HCT116 (cell line): ENCODE measurements around the gene DMBT1. TPM values are rescaled to one million over a fixed set of nuclear protein-coding genes. Genes with fewer than 3 reads are reported as not detected.

Source experiments
- ATAC-seq: fragments of 200-7000 bp; cut with Tn5 transposase; 2 replicates; pipeline ENCODE4 v1.9.1; 2020; ENCODE audit warnings: mild to moderate bottlenecking, moderate library complexity
- BruUV-seq: library from RNA; stranded (reverse); fragments of 400-500 nt; replicated peaks from 2 replicates; lab custom pipeline; 2021; lab: Mats Ljungman, UMichigan
- CTCF ChIA-PET: fragments of 300-600 bp; sonication (Branson Sonifier 250); formaldehyde crosslinking; loops from one replicate; lab custom pipeline; 2021; ENCODE audit warnings: antibody characterized with exemption; lab: Charles Lee
- POLR2A ChIA-PET: fragments of 300-600, 350-600 bp; sonication (Branson Sonifier 250); formaldehyde crosslinking; loops from one replicate; lab custom pipeline; 2021; ENCODE audit warnings: antibody characterized with exemption; lab: Charles Lee
- RAD21 ChIA-PET, 2 experiments: fragments of 300-600 bp; sonication (Branson Sonifier 250); formaldehyde crosslinking; loops; one replicate each; lab custom pipeline; 2023; ENCODE audit warnings: low total read pairs in 2 of 2; ENCODE audit not compliant: uncharacterized antibody in 2 of 2, unreplicated experiment in 2 of 2, low non-redundant PET in 1 of 2; lab: Charles Lee
- DNase-seq: peaks from one replicate; pipeline ENCODE4 v3.0.0-alpha.2; 2010; ENCODE audit warnings: low read depth, low spot score
- H2AFZ ChIP-seq: fragments of 200-600 bp; shearing (Covaris generic), sonication (generic); 2 replicates; pipeline ENCODE4 v1.6.1; 2017; ENCODE audit warnings: low read depth, mixed run types, mixed read lengths, antibody characterized with exemption, low read length; ENCODE audit not compliant: poor library complexity, severe bottlenecking
- H3K27ac ChIP-seq: 2 replicates; pipeline ENCODE4 v1.5.1; 2012; ENCODE audit warnings: low read depth, low read length
- H3K27me3 ChIP-seq: fragments of 200-600 bp; sonication (generic); 2 replicates; pipeline ENCODE4 v1.6.1; 2016; ENCODE audit warnings: mixed run types, low read length, mixed read lengths; ENCODE audit not compliant: insufficient read depth
- H3K36me3 ChIP-seq, 2 experiments: fragments of 200-500 bp in 1 of 2; fragments of 200-600 bp in 1 of 2; sonication (Bioruptor generic) in 1 of 2; sonication (generic) in 1 of 2; 2 replicates each; pipeline versions ENCODE4 v1.5.1 to v1.6.1; 2014 to 2016; ENCODE audit warnings: low read length in 2 of 2, inconsistent platforms in 1 of 2, mixed read lengths in 1 of 2, mixed run types in 1 of 2; ENCODE audit not compliant: insufficient read depth in 2 of 2, control insufficient read depth in 1 of 2
- H3K4me1 ChIP-seq, 2 experiments: fragments of 200-600 bp in 1 of 2; sonication (generic) in 1 of 2; 2 replicates each; pipeline versions ENCODE4 v1.5.1 to v1.6.1; 2012 to 2017; ENCODE audit warnings: low read length in 2 of 2, inconsistent platforms in 1 of 2, mild to moderate bottlenecking in 1 of 2, mixed read lengths in 1 of 2, mixed run types in 1 of 2, moderate library complexity in 1 of 2; ENCODE audit not compliant: insufficient read depth in 2 of 2, control insufficient read depth in 1 of 2
- H3K4me2 ChIP-seq: fragments of 200-600 bp; sonication (generic); 2 replicates; pipeline ENCODE4 v1.6.1; 2017; ENCODE audit warnings: mixed run types, low read length, mixed read lengths
- H3K4me3 ChIP-seq, 2 experiments: fragments of 200-600 bp in 1 of 2; sonication (generic) in 1 of 2; replicated peaks in 1 of 2; 2 replicates each; pipeline ENCODE4 v1.5.1; 2011 to 2016; ENCODE audit warnings: low read length in 2 of 2, control low read depth in 1 of 2, low read depth in 1 of 2, mild to moderate bottlenecking in 1 of 2, mixed read lengths in 1 of 2, mixed run types in 1 of 2
- H3K79me2 ChIP-seq: fragments of 200-600 bp; sonication (generic); 2 replicates; pipeline ENCODE4 v1.6.1; 2017; ENCODE audit warnings: mild to moderate bottlenecking, mixed run types, low read length, moderate library complexity, mixed read lengths; ENCODE audit not compliant: insufficient read depth
- H3K9ac ChIP-seq: fragments of 200-600 bp; sonication (generic); 2 replicates; pipeline ENCODE4 v1.6.1; 2016; ENCODE audit warnings: low read length, mixed read lengths
- H3K9me2 ChIP-seq: fragments of 200-600 bp; sonication (generic), shearing (Covaris generic); 2 replicates; pipeline ENCODE4 v1.6.1; 2017; ENCODE audit warnings: mixed run types, mild to moderate bottlenecking, moderate library complexity; ENCODE audit not compliant: insufficient read depth
- H3K9me3 ChIP-seq, 2 experiments: fragments of 200-500 bp in 1 of 2; fragments of 200-600 bp in 1 of 2; sonication (Bioruptor generic) in 1 of 2; sonication (generic) in 1 of 2; 2 replicates each; pipeline ENCODE4 v1.6.1; 2014 to 2017; ENCODE audit warnings: low read length in 2 of 2, mixed read lengths in 2 of 2, inconsistent platforms in 1 of 2, low read depth in 1 of 2, mild to moderate bottlenecking in 1 of 2, mixed run types in 1 of 2, moderate library complexity in 1 of 2; ENCODE audit not compliant: control insufficient read depth in 1 of 2, insufficient read depth in 1 of 2
- H4K20me1 ChIP-seq: fragments of 200-600 bp; sonication (generic), shearing (Covaris generic); 2 replicates; pipeline ENCODE4 v1.6.1; 2017; ENCODE audit warnings: mixed run types, mild to moderate bottlenecking, moderate library complexity; ENCODE audit not compliant: insufficient read depth
- CBX3 ChIP-seq: IDR thresholded peaks from 2 replicates; pipeline ENCODE4 v1.6.1; 2012; ENCODE audit warnings: low read depth
- CEBPB ChIP-seq: IDR thresholded peaks from 2 replicates; pipeline ENCODE4 v1.6.1; 2012; ENCODE audit warnings: low read depth
- CTCF ChIP-seq, 3 experiments: fragments of 200-600 bp in 1 of 3; sonication (generic) in 1 of 3; IDR thresholded peaks in 2 of 3; conservative IDR thresholded peaks in 1 of 3; 2 replicates each; pipeline ENCODE4 v1.5.1; 2012 to 2017; ENCODE audit warnings: low read depth in 2 of 3, low read length in 2 of 3, antibody characterized with exemption in 1 of 3, borderline replicate concordance in 1 of 3, control low read depth in 1 of 3, mild to moderate bottlenecking in 1 of 3, mixed read lengths in 1 of 3, mixed run types in 1 of 3, moderate library complexity in 1 of 3; ENCODE audit not compliant: insufficient read depth in 1 of 3
- EGR1 ChIP-seq: IDR thresholded peaks from 2 replicates; pipeline ENCODE4 v1.6.1; 2012; ENCODE audit warnings: low read depth
- ELF1 ChIP-seq: IDR thresholded peaks from 2 replicates; pipeline ENCODE4 v1.6.1; 2012; ENCODE audit warnings: low read depth, borderline replicate concordance
- EZH2 ChIP-seq: fragments of 200-600 bp; sonication (generic); IDR thresholded peaks from 2 replicates; pipeline ENCODE4 v1.6.1; 2017; ENCODE audit warnings: antibody characterized with exemption, mixed run types
- JUND ChIP-seq: IDR thresholded peaks from 2 replicates; pipeline ENCODE4 v1.6.1; 2012
- POLR2AphosphoS5 ChIP-seq: IDR thresholded peaks from 2 replicates; pipeline ENCODE4 v1.6.1; 2011; ENCODE audit warnings: mild to moderate bottlenecking, low read depth, low read length, moderate library complexity
- SIN3A ChIP-seq: IDR thresholded peaks from 2 replicates; pipeline ENCODE4 v1.6.1; 2012; ENCODE audit warnings: low read depth
- SRF ChIP-seq: IDR thresholded peaks from 2 replicates; pipeline ENCODE4 v1.6.1; 2012; ENCODE audit warnings: low read depth
- TCF7L2 ChIP-seq: IDR thresholded peaks from 2 replicates; pipeline ENCODE4 v1.7.0; 2011; ENCODE audit warnings: borderline replicate concordance, inconsistent platforms; ENCODE audit not compliant: insufficient read depth, insufficient read length; ENCODE audit errors: extremely low read depth
- ZFX ChIP-seq: fragments of 450-650 bp; IDR thresholded peaks from 2 replicates; pipeline ENCODE4 v1.6.1; 2017
- ZNF274 ChIP-seq: fragments of 200-500 bp; sonication (Bioruptor generic); IDR thresholded peaks from 2 replicates; pipeline ENCODE4 v1.6.1; 2014; ENCODE audit warnings: mild to moderate bottlenecking, low read depth, low read length, inconsistent platforms
- intact Hi-C: fragments of 100-400 bp; cut with micrococcal nuclease; formaldehyde crosslinking; loops from 2 replicates; pipeline ENCODE4 v1.10.0; 2022
- total RNA-seq: library from RNA; stranded (reverse); gene quantifications from one replicate; pipeline ENCODE4 v1.2.1, GENCODE V29; 2021; ENCODE audit not compliant: unreplicated experiment

The DMBT1 gene
- total RNA-seq, 1 experiment from 2014 or later: 0.17 TPM

DNA sequence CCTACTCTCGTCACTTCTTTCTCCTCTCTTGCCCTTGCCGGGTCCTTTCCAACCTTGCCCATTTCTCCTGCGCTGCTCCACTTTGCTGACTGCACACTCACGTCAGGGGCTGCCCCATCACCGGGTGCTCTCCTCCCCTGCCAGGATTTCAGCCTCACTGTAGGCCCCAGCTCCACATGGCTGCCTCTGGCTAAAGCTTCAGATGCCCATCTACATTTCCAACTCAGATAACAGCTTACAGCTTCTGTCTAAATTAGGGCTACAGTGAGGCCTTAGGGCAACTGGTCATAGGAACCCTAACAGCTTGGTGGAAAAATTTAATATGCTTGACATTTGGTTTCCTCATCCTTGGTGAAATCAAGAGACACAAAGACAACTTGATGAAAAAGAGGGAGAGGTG, 113.2 kb downstream of the DMBT1 start (continued):
- TF ChIP-seq CTCF (IDR thresholded peaks at IDR 0.05 in 2 of 3, conservative IDR thresholded peaks at IDR 0.05 in 1 of 3; ENCODE audit: borderline replicate concordance in 1 of 3, insufficient read depth in 1 of 3, low read depth in 2 of 3, low read length in 2 of 3) (no peak), SIN3A (no peak), EZH2 (no peak), ZNF274 (no peak), JUND (no peak), TCF7L2 (no peak), ZFX (no peak), ELF1 (no peak)

- intact Hi-C loops: no loop called here
- DNase-seq (no peak), ATAC-seq (no peak)
- no peak overlapping the region for H3K4me2 ChIP-seq
- H4K20me1 ChIP-seq: no peaks in the 10 kb centered on the region
- ChIA-PET CTCF (no interaction called here), POLR2A (no interaction called here), RAD21 (no interaction called here)
- no TSS peak for BruUV-seq
- no peak overlapping the region for H3K27ac ChIP-seq
- H3K36me3 ChIP-seq: no peaks in the 10 kb centered on the region
- H3K9me3 ChIP-seq: no peaks in the 10 kb centered on the region
- H2AFZ ChIP-seq: no peak overlapping the region
- peaks cover 89% of the 10 kb centered on the region for H3K27me3 ChIP-seq
- H3K4me1 ChIP-seq: no peaks in the 10 kb centered on the region
- TF ChIP-seq EGR1: no peak
- no peak for TF ChIP-seq CEBPB
- no peak for TF ChIP-seq POLR2AphosphoS5
- no peak for TF ChIP-seq SRF
- no peak for TF ChIP-seq CBX3
- H3K79me2 ChIP-seq: no peaks in the 10 kb centered on the region
- no peaks in the 10 kb centered on the region for H3K9me2 ChIP-seq
- H3K4me3 ChIP-seq: no peak overlapping the region
- no peak overlapping the region for H3K9ac ChIP-seq
Measured at GRCh38 chr10:122674781-122675180, 114.2 kb downstream of the DMBT1 start.
